Thoracic aorta (tissue), 2 donors: ENCODE data around the gene SGF29. TPM values are rescaled to one million over a fixed set of nuclear protein-coding genes. Genes with fewer than 3 reads are reported as not detected.
A peak's percentile ranks its signal among the peaks of the same experiment; 100 is the strongest.

ENCODE experiments used
- ATAC-seq: fragments of 150-250 bp; one replicate; pipeline ENCODE4 v1.8.0; 2017; ENCODE audit warnings: low read depth; ENCODE audit not compliant: insufficient number of reproducible peaks, low FRiP score
- DNase-seq: peaks from one replicate; pipeline ENCODE4 v3.0.0-alpha.2; 2020; ENCODE audit warnings: low spot score
- H3K27ac ChIP-seq, 2 donors: fragments of 200-600 bp; sonication (generic); 1 replicate in 1 of 2; 2 replicates in 1 of 2; pipeline ENCODE4 v1.5.1; 2016; ENCODE audit warnings: mild to moderate bottlenecking in 2 of 2, moderate library complexity in 2 of 2
- H3K27me3 ChIP-seq: fragments of 200-600 bp; sonication (generic); replicated peaks from 2 replicates; pipeline ENCODE4 v1.6.0; 2016; ENCODE audit warnings: mild to moderate bottlenecking; ENCODE audit not compliant: insufficient read depth
- H3K36me3 ChIP-seq: fragments of 200-600 bp; sonication (generic); one replicate; pipeline ENCODE4 v1.5.1; 2016
- H3K4me1 ChIP-seq, 2 donors: fragments of 200-600 bp; sonication (generic); 1 replicate in 1 of 2; 2 replicates in 1 of 2; pipeline versions ENCODE4 v1.5.1 to v1.6.0; 2016; ENCODE audit warnings: low read depth in 2 of 2, mild to moderate bottlenecking in 1 of 2; ENCODE audit not compliant: control insufficient read depth in 1 of 2
- H3K4me3 ChIP-seq: fragments of 200-600 bp; sonication (generic); 2 replicates; pipeline ENCODE4 v1.5.1; 2016; ENCODE audit warnings: mild to moderate bottlenecking
- H3K9me3 ChIP-seq: fragments of 200-600 bp; sonication (generic); 2 replicates; pipeline ENCODE4 v1.5.1; 2016
- total RNA-seq, 2 donors: library from RNA; depleted of rRNA; stranded (reverse); fragments of >200 nt; gene quantifications; one replicate each; pipeline versions ENCODE4 v1.1.0 to v1.2.3, GENCODE V29; 2016
- TF ChIP-seq, protein P1 (sequence below): fragments of 200-600 bp; sonication (generic); IDR thresholded peaks from one replicate; pipeline ENCODE4 v1.5.1; 2019; ENCODE audit warnings: antibody characterized with exemption

SGF29 gene
- total RNA-seq, 2 donors from 2014 or later, result 17.8 to 26.9 TPM

DNA sequence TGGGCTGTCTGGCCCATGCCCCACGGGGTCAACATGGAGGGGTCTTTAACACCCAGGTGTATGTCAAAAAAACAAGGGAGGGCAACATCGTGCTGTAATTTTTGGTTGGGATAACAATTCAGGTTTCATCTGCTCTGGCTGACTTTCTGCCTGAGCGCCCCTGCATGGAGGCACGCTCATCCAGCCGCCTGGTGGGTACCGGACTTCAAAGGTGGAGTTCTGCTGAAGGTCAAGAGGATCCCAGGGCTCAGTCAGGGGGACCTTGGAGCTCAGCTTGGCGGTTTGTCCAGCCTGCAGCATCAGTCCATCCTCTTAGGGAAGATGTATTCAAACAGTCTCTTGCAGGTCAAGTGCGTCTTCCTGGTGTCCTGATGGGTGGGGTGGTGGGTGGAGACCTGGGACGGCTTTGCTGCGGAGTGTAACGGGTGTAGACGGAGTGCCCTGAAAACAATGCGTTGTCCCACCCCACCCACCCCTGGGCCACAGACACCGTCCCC lies 5.4 kb upstream of the SGF29 start:
- no peaks in the 10 kb centered on the region for H3K27me3 ChIP-seq
- no peak for ATAC-seq
- H3K4me3 ChIP-seq, result no peak overlapping the region
- H3K27ac ChIP-seq, result no peak overlapping the region
- no peaks in the 10 kb centered on the region for H3K9me3 ChIP-seq
- TF ChIP-seq, protein P1, sequence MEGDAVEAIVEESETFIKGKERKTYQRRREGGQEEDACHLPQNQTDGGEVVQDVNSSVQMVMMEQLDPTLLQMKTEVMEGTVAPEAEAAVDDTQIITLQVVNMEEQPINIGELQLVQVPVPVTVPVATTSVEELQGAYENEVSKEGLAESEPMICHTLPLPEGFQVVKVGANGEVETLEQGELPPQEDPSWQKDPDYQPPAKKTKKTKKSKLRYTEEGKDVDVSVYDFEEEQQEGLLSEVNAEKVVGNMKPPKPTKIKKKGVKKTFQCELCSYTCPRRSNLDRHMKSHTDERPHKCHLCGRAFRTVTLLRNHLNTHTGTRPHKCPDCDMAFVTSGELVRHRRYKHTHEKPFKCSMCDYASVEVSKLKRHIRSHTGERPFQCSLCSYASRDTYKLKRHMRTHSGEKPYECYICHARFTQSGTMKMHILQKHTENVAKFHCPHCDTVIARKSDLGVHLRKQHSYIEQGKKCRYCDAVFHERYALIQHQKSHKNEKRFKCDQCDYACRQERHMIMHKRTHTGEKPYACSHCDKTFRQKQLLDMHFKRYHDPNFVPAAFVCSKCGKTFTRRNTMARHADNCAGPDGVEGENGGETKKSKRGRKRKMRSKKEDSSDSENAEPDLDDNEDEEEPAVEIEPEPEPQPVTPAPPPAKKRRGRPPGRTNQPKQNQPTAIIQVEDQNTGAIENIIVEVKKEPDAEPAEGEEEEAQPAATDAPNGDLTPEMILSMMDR, result no peak
- no peak for DNase-seq
- H3K4me1 ChIP-seq, result peaks cover 0 to 3% of the 10 kb centered on the region in 2 donors
- H3K36me3 ChIP-seq, result no peaks in the 10 kb centered on the region

DNA sequence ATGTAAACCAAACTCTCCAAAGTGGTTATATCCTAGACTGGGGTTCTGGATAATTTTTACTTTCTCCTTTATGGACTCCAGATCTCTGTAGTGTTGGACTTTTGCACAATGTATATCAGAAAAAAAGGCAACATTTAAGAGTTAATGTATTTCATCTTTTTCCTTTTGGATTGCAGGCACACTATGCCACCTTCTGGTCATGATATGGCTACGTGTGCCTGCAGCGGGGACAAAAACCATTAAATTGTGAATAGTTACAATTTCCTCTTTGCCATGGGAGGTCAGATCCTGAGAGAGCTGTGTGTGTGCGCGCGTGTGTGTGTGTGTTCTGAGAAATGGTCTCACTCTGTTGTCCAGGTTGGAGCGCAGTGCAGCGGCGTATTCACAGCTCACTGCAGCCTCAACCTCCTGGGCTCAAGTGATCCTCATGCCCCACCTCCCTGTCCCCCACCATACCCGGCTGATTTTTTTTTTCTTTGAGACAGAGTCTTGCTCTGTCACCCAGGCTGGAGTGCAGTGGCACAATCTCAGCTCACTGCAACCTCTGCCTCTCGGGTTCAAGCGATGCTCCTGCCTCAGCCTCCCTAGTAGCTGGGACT lies 4.3 kb upstream of the SGF29 start:
- Histone ChIP-seq H3K9me3 (no peaks in the 10 kb centered on the region), H3K27me3 (no peaks in the 10 kb centered on the region), H3K27ac (no peak overlapping the region), H3K4me3 (no peak overlapping the region), H3K4me1 (peaks cover under 1 to 4% of the 10 kb centered on the region in 2 donors), H3K36me3 (no peaks in the 10 kb centered on the region)
- ATAC-seq, result no peak
- DNase-seq, result no peak
- TF ChIP-seq, protein P1, result peak; percentile 38

GRCh38 chr16:28554634-28555423 lies 1.1 kb downstream of the SGF29 start:
- no peaks in the 10 kb centered on the region for H3K27me3 ChIP-seq
- ATAC-seq, result no peak
- H3K27ac ChIP-seq, result peak overlapping the region in 1 of 2 donors; percentile 29
- TF ChIP-seq, protein P1, result no peak
- DNase-seq, result no peak
- peaks cover 4 to 11% of the 10 kb centered on the region in 2 donors for H3K4me1 ChIP-seq
- H3K9me3 ChIP-seq, result no peaks in the 10 kb centered on the region
- H3K36me3 ChIP-seq, result no peaks in the 10 kb centered on the region
- peak overlapping the region; percentile 90 for H3K4me3 ChIP-seq

- Histone ChIP-seq H3K27me3 (no peaks in the 10 kb centered on the region), H3K27ac (no peak overlapping the region), H3K4me1 (peaks cover 4 to 11% of the 10 kb centered on the region in 2 donors), H3K9me3 (no peaks in the 10 kb centered on the region), H3K36me3 (no peaks in the 10 kb centered on the region), H3K4me3 (no peak overlapping the region)
- ATAC-seq (no peak), DNase-seq (no peak)
- TF ChIP-seq, protein P1, result no peak
Measured at GRCh38 chr16:28555561-28555960, 1.8 kb downstream of the SGF29 start.

GRCh38 chr16:28556914-28557320 lies 3.2 kb downstream of the SGF29 start:
- H3K9me3 ChIP-seq, result no peaks in the 10 kb centered on the region
- no peak overlapping the region for H3K4me3 ChIP-seq
- DNase-seq, result no peak
- no peaks in the 10 kb centered on the region for H3K36me3 ChIP-seq
- H3K27ac ChIP-seq, result no peak overlapping the region
- TF ChIP-seq, protein P1, result no peak
- H3K27me3 ChIP-seq, result no peaks in the 10 kb centered on the region
- peaks cover 4 to 19% of the 10 kb centered on the region in 2 donors for H3K4me1 ChIP-seq
- ATAC-seq, result no peak
